ENCODE results near the gene PRKAG2. TPM values are rescaled to one million over a fixed set of nuclear protein-coding genes. Genes with fewer than 3 reads are reported as not detected.
"Not testable (repeated sequence)": the region's sequence is repeated elsewhere in the genome, so short reads cannot be mapped to it uniquely, and the experiment has no call there.

PRKAG2 gene
- total RNA-seq, 1 experiment from 2014 or later: 28.2 TPM

GRCh38 chr7:151789380-151789947, 87.5 kb downstream of the PRKAG2 start:
- no peaks in the 10 kb centered on the region for H3K4me1 ChIP-seq (replicated peaks)
- no peak for DNase-seq (ENCODE audit: low read depth in 1 of 2, low spot score in 2 of 2)
- H3K9me3 ChIP-seq (replicated peaks): no peaks in the 10 kb centered on the region

GRCh38 chr7:151787348-151787747, 89.6 kb downstream of the PRKAG2 start:
- H3K9me3 ChIP-seq (replicated peaks): no peaks in the 10 kb centered on the region
- H3K4me3 ChIP-seq: no peak overlapping the region
- no peaks in the 10 kb centered on the region for H3K27me3 ChIP-seq (replicated peaks)
- no peak for DNase-seq (ENCODE audit: low read depth in 1 of 2, low spot score in 2 of 2)
- H3K27ac ChIP-seq: no peak overlapping the region
- H3K36me3 ChIP-seq: no peaks in the 10 kb centered on the region
- peaks cover 9% of the 10 kb centered on the region for H3K4me1 ChIP-seq (replicated peaks)

More at GRCh38 chr7:151789380-151789947, 87.5 kb downstream of the PRKAG2 start:
- Histone ChIP-seq H3K27me3 (replicated peaks) (no peaks in the 10 kb centered on the region), H3K4me3 (no peak overlapping the region), H3K27ac (no peak overlapping the region), H3K36me3 (no peaks in the 10 kb centered on the region)

GRCh38 chr7:151786936-151787335, 90.0 kb downstream of the PRKAG2 start:
- Histone ChIP-seq H3K36me3 (no peaks in the 10 kb centered on the region), H3K4me1 (replicated peaks) (peaks cover 9% of the 10 kb centered on the region), H3K27ac (no peak overlapping the region), H3K9me3 (replicated peaks) (no peaks in the 10 kb centered on the region), H3K27me3 (replicated peaks) (no peaks in the 10 kb centered on the region), H3K4me3 (no peak overlapping the region)
- no peak for DNase-seq (ENCODE audit: low read depth in 1 of 2, low spot score in 2 of 2)

GRCh38 chr7:151786241-151786640, 90.7 kb downstream of the PRKAG2 start:
- Histone ChIP-seq H3K4me3 (no peak overlapping the region), H3K27ac (no peak overlapping the region), H3K4me1 (replicated peaks) (peaks cover 9% of the 10 kb centered on the region), H3K36me3 (no peaks in the 10 kb centered on the region), H3K9me3 (replicated peaks) (no peaks in the 10 kb centered on the region), H3K27me3 (replicated peaks) (no peaks in the 10 kb centered on the region)
- DNase-seq (ENCODE audit: low read depth in 1 of 2, low spot score in 2 of 2): no peak

GRCh38 chr7:151785681-151785965, 91.3 kb downstream of the PRKAG2 start:
- Histone ChIP-seq H3K4me3 (no peak overlapping the region), H3K36me3 (no peaks in the 10 kb centered on the region), H3K27me3 (replicated peaks) (no peaks in the 10 kb centered on the region), H3K4me1 (replicated peaks) (peaks cover 9% of the 10 kb centered on the region), H3K27ac (no peak overlapping the region), H3K9me3 (replicated peaks) (no peaks in the 10 kb centered on the region)
- DNase-seq (ENCODE audit: low read depth in 1 of 2, low spot score in 2 of 2): no peak

GRCh38 chr7:151784853-151785680, 91.8 kb downstream of the PRKAG2 start:
- peaks cover 9% of the 10 kb centered on the region for H3K4me1 ChIP-seq (replicated peaks)
- no peak overlapping the region for H3K4me3 ChIP-seq
- H3K27me3 ChIP-seq (replicated peaks): no peaks in the 10 kb centered on the region
- H3K36me3 ChIP-seq: no peaks in the 10 kb centered on the region
- H3K9me3 ChIP-seq (replicated peaks): no peaks in the 10 kb centered on the region
- DNase-seq (ENCODE audit: low read depth in 1 of 2, low spot score in 2 of 2): no peak
- no peak overlapping the region for H3K27ac ChIP-seq

- H3K4me1 ChIP-seq (replicated peaks): peaks cover 9% of the 10 kb centered on the region
- H3K27ac ChIP-seq: no peak overlapping the region
- no peak overlapping the region for H3K4me3 ChIP-seq
- no peaks in the 10 kb centered on the region for H3K36me3 ChIP-seq
- no peak for DNase-seq (ENCODE audit: low read depth in 1 of 2, low spot score in 2 of 2)
- no peaks in the 10 kb centered on the region for H3K27me3 ChIP-seq (replicated peaks)
- H3K9me3 ChIP-seq (replicated peaks): no peaks in the 10 kb centered on the region
Measured at GRCh38 chr7:151783958-151784575, 92.8 kb downstream of the PRKAG2 start.

GRCh38 chr7:151782598-151783448, 94.1 kb downstream of the PRKAG2 start:
- peaks cover 9% of the 10 kb centered on the region for H3K4me1 ChIP-seq (replicated peaks)
- no peak overlapping the region for H3K4me3 ChIP-seq
- H3K9me3 ChIP-seq (replicated peaks): no peaks in the 10 kb centered on the region; the same call in 1 of the 2 replicates
- no peaks in the 10 kb centered on the region for H3K36me3 ChIP-seq
- no peaks in the 10 kb centered on the region for H3K27me3 ChIP-seq (replicated peaks)
- peak; percentile 72 to 81 for DNase-seq (ENCODE audit: low read depth in 1 of 2, low spot score in 2 of 2)
- H3K27ac ChIP-seq: no peak overlapping the region

- not testable (repeated sequence) for H3K4me3 ChIP-seq; DNase-seq (ENCODE audit: low read depth in 1 of 2, low spot score in 2 of 2); H3K4me1 ChIP-seq (replicated peaks); H3K27ac ChIP-seq; H3K36me3 ChIP-seq; H3K9me3 ChIP-seq (replicated peaks); H3K27me3 ChIP-seq (replicated peaks)
Measured at GRCh38 chr7:151782256-151782597, 94.7 kb downstream of the PRKAG2 start.

GRCh38 chr7:151781161-151781845, 95.6 kb downstream of the PRKAG2 start:
- DNase-seq (ENCODE audit: low read depth in 1 of 2, low spot score in 2 of 2): no peak
- Histone ChIP-seq H3K4me3 (no peak overlapping the region), H3K27me3 (replicated peaks) (no peaks in the 10 kb centered on the region), H3K4me1 (replicated peaks) (peaks cover 9% of the 10 kb centered on the region), H3K36me3 (no peaks in the 10 kb centered on the region), H3K27ac (no peak overlapping the region), H3K9me3 (replicated peaks) (no peaks in the 10 kb centered on the region; the same call in 1 of the 2 replicates)

- DNase-seq (ENCODE audit: low read depth in 1 of 2, low spot score in 2 of 2): no peak
- Histone ChIP-seq H3K27ac (no peak overlapping the region), H3K9me3 (replicated peaks) (no peaks in the 10 kb centered on the region; the same call in 1 of the 2 replicates), H3K36me3 (no peaks in the 10 kb centered on the region), H3K4me1 (replicated peaks) (peaks cover 9% of the 10 kb centered on the region), H3K4me3 (no peak overlapping the region), H3K27me3 (replicated peaks) (no peaks in the 10 kb centered on the region)
Measured at GRCh38 chr7:151780631-151781030, 96.3 kb downstream of the PRKAG2 start.

- Histone ChIP-seq H3K4me1 (replicated peaks) (peaks cover 9% of the 10 kb centered on the region), H3K36me3 (no peaks in the 10 kb centered on the region), H3K27ac (no peak overlapping the region), H3K4me3 (no peak overlapping the region), H3K27me3 (replicated peaks) (no peaks in the 10 kb centered on the region), H3K9me3 (replicated peaks) (no peaks in the 10 kb centered on the region; the same call in 1 of the 2 replicates)
- no peak for DNase-seq (ENCODE audit: low read depth in 1 of 2, low spot score in 2 of 2)
Measured at GRCh38 chr7:151779678-151780077, 97.2 kb downstream of the PRKAG2 start.

- Histone ChIP-seq H3K36me3 (no peaks in the 10 kb centered on the region), H3K4me1 (replicated peaks) (peaks cover 9% of the 10 kb centered on the region), H3K27ac (no peak overlapping the region), H3K4me3 (no peak overlapping the region), H3K27me3 (replicated peaks) (no peaks in the 10 kb centered on the region), H3K9me3 (replicated peaks) (no peaks in the 10 kb centered on the region; the same call in 1 of the 2 replicates)
- no peak for DNase-seq (ENCODE audit: low read depth in 1 of 2, low spot score in 2 of 2)
Measured at GRCh38 chr7:151779255-151779654, 97.7 kb downstream of the PRKAG2 start.
